ENCODE results near the gene PRF1.

DNA sequence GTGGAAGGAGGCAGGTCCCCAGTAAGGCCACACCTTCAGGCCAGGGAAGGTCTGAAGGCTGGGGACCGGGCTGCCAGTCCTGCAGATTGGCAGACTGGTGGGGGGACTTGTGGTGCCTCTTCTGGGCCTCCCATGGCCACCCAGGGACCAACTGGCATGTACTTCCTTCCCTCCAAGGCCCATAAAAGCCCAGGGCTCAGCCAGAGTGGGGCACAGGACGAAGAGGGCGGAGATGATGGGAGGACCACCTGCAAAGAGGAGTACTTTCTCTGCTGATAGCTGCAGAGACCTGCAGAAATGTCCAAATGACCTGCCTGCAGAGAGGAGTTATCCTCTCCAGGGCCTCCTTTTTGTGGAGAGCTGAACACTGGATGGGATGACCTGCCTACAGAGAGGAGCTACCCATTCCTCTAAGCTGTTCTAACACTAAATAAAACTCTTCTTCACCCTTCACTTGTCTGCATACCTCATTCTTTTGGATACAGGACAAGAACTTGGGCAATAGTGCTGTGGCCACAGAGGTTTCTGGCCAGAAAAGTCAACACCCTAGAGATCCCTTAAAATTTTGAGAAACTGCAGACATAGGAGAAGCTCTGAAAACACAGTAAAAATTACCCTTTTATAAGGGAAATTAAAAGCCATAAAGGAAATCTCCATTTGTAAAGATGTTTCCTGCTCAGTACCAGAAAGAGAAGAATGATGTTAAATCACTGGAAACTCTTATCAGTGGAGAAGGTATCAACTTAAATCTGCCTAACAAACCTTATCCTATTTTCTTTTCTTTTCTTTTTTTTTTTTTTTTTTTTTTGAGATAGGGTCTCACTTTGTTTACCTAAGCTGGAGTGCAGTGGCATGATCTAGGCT, 20.7 kb upstream of the PRF1 start:
- TF ChIP-seq, protein P1, sequence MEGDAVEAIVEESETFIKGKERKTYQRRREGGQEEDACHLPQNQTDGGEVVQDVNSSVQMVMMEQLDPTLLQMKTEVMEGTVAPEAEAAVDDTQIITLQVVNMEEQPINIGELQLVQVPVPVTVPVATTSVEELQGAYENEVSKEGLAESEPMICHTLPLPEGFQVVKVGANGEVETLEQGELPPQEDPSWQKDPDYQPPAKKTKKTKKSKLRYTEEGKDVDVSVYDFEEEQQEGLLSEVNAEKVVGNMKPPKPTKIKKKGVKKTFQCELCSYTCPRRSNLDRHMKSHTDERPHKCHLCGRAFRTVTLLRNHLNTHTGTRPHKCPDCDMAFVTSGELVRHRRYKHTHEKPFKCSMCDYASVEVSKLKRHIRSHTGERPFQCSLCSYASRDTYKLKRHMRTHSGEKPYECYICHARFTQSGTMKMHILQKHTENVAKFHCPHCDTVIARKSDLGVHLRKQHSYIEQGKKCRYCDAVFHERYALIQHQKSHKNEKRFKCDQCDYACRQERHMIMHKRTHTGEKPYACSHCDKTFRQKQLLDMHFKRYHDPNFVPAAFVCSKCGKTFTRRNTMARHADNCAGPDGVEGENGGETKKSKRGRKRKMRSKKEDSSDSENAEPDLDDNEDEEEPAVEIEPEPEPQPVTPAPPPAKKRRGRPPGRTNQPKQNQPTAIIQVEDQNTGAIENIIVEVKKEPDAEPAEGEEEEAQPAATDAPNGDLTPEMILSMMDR (conservative IDR thresholded peaks at IDR 0.05 in 1 of 2, IDR thresholded peaks at IDR 0.05 in 1 of 2; ENCODE audit: low read depth in 1 of 2, low read length in 2 of 2): no peak
- TF ChIP-seq EZH2 (IDR thresholded peaks at IDR 0.05; ENCODE audit: low read length, missing control alignments): no peak
